Measurements from ENCODE around the gene RUSF1.

Gene RUSF1

DNA sequence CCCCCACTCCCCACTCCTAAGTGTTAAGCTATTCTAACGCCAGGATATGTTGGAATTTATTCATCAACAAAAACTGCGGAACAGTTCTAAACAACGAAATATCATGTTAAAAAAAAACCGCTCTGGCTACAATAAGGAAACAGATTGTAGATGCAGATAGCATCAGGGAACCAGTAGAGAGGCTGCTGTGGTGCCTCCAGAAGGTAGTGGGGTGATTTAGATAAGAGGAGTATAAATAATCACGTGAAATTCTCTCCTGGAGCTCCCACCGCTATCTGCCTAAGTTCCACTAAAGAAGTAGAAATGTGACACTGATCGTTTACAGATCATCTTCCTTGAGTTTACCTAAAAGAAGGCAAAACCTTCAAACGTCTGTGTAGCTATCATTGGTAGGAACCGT, 27.5 kb upstream of the RUSF1 start:
- Histone ChIP-seq H3K9me3 (no peaks in the 10 kb centered on the region), H3K4me3 (ENCODE audit: low read depth in 1 of 2, low read length in 1 of 2) (no peak overlapping the region), H3K27ac (no peak overlapping the region), H3K4me1 (ENCODE audit: control insufficient read depth in 1 of 2, insufficient read depth in 1 of 2, low read depth in 1 of 2, low read length in 1 of 2) (peaks cover 0 to 5% of the 10 kb centered on the region in 2 experiments), H3K36me3 (no peaks in the 10 kb centered on the region), H3K27me3 (peaks cover 83% of the 10 kb centered on the region)
- no peak for TF ChIP-seq CTCF (IDR thresholded peaks at IDR 0.05)

- H3K27me3 ChIP-seq = peaks cover 91% of the 10 kb centered on the region
- H3K27ac ChIP-seq = no peak overlapping the region
- H3K4me1 ChIP-seq (ENCODE audit: control insufficient read depth in 1 of 2, insufficient read depth in 1 of 2, low read depth in 1 of 2, low read length in 1 of 2) = peaks cover 0 to 5% of the 10 kb centered on the region in 2 experiments
- H3K36me3 ChIP-seq = no peaks in the 10 kb centered on the region
- no peak for TF ChIP-seq CTCF (IDR thresholded peaks at IDR 0.05)
- no peak overlapping the region for H3K4me3 ChIP-seq (ENCODE audit: low read depth in 1 of 2, low read length in 1 of 2)
- H3K9me3 ChIP-seq = no peaks in the 10 kb centered on the region
These were observed 24.7 kb upstream of the RUSF1 start for GRCh38 chr16:31532896-31533295.

DNA sequence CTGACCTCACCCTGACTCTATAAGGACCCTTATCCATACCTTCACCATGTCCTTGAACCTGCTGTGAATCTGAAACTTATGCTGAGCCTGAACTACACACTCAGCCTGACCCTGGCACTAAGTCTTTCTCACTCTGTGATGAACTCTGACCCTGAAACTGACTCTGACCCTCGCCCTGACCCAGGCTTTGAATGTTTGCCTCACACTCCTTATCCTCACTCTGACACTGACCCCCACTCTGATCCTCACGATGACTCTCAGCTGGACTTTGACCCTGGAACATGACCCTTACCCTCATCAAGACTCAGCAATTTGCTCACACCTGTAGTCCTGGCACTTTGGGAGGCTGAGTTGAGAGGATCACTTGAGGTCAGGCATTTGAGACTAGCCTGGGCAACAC, 23.9 kb upstream of the RUSF1 start:
- Histone ChIP-seq H3K27ac (no peak overlapping the region), H3K27me3 (peaks cover 91% of the 10 kb centered on the region), H3K4me3 (ENCODE audit: low read depth in 1 of 2, low read length in 1 of 2) (no peak overlapping the region), H3K4me1 (ENCODE audit: control insufficient read depth in 1 of 2, insufficient read depth in 1 of 2, low read depth in 1 of 2, low read length in 1 of 2) (no peaks in the 10 kb centered on the region), H3K9me3 (no peaks in the 10 kb centered on the region), H3K36me3 (no peaks in the 10 kb centered on the region)
- no peak for TF ChIP-seq CTCF (IDR thresholded peaks at IDR 0.05)

DNA sequence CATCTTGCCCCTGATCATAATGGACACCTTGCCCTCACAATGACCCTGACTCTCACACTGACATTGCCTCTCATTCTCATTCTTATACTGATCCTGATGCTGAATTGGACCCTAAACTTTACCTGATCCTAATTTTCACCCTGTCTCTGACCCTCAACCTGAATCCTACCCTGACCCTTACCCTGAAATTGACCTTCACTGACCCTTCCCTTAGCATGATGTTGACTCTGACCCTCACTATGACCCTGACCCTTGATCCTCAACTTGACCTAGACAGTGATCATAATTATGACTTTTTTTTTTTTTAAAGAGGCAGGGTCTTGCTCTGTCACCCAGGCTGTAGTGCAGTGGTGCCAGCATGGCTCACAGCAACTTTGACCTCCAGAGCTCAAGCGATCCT, 22.9 kb upstream of the RUSF1 start:
- Histone ChIP-seq H3K9me3 (no peaks in the 10 kb centered on the region), H3K36me3 (no peaks in the 10 kb centered on the region), H3K4me1 (ENCODE audit: control insufficient read depth in 1 of 2, insufficient read depth in 1 of 2, low read depth in 1 of 2, low read length in 1 of 2) (no peaks in the 10 kb centered on the region), H3K4me3 (ENCODE audit: low read depth in 1 of 2, low read length in 1 of 2) (no peak overlapping the region), H3K27ac (no peak overlapping the region), H3K27me3 (peaks cover 81% of the 10 kb centered on the region)
- TF ChIP-seq CTCF (IDR thresholded peaks at IDR 0.05) = no peak

DNA sequence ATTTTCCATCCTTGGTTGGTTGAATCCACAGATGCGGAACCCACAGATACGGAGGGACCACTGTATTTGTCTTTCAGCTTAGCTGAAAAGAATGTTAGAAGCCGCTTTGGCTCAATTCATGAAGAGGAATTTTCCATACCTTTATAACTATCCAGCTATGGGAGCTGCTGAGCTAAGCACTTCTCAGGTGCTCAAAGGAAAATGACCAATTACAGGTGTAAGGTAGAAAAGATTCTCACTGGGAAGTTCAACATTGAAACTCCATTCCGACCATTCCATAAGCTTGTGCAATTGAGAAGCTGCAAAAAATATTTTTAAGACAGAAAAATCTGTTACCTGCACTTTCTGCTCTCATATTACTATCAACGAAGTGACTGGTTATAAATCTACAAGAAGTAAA, 22.2 kb upstream of the RUSF1 start:
- no peak overlapping the region for H3K27ac ChIP-seq
- no peaks in the 10 kb centered on the region for H3K9me3 ChIP-seq
- no peaks in the 10 kb centered on the region for H3K36me3 ChIP-seq
- peaks cover 74% of the 10 kb centered on the region for H3K27me3 ChIP-seq
- H3K4me1 ChIP-seq (ENCODE audit: control insufficient read depth in 1 of 2, insufficient read depth in 1 of 2, low read depth in 1 of 2, low read length in 1 of 2) = no peaks in the 10 kb centered on the region
- TF ChIP-seq CTCF (IDR thresholded peaks at IDR 0.05) = no peak
- H3K4me3 ChIP-seq (ENCODE audit: low read depth in 1 of 2, low read length in 1 of 2) = no peak overlapping the region

DNA sequence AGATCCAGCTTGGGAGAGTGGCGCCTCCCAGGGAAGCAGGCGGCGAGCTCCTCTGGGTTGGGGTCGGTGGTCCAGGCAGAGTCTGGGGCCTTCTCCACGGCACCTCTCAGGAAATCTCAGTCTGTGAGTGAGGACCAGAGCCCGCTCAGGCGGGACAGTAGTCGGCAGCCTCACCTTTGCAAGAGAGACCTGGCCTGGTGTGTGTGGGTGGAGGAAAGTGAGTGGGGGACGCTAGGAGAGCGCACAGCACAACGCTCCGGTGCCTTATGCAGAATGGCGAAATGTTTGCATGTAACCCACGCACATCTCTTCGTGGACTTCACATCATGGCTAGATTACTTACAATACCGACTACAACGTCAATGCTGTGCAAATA, 21.7 kb upstream of the RUSF1 start:
- H3K27ac ChIP-seq = no peak overlapping the region
- H3K36me3 ChIP-seq = no peaks in the 10 kb centered on the region
- no peak for TF ChIP-seq CTCF (IDR thresholded peaks at IDR 0.05)
- H3K4me1 ChIP-seq (ENCODE audit: control insufficient read depth in 1 of 2, insufficient read depth in 1 of 2, low read depth in 1 of 2, low read length in 1 of 2) = no peaks in the 10 kb centered on the region
- H3K9me3 ChIP-seq = no peaks in the 10 kb centered on the region
- no peak overlapping the region for H3K4me3 ChIP-seq (ENCODE audit: low read depth in 1 of 2, low read length in 1 of 2)
- H3K27me3 ChIP-seq = peaks cover 69% of the 10 kb centered on the region

Data from neutrophil (primary cell).